ENCODE results near the gene ZNF490.

DNA sequence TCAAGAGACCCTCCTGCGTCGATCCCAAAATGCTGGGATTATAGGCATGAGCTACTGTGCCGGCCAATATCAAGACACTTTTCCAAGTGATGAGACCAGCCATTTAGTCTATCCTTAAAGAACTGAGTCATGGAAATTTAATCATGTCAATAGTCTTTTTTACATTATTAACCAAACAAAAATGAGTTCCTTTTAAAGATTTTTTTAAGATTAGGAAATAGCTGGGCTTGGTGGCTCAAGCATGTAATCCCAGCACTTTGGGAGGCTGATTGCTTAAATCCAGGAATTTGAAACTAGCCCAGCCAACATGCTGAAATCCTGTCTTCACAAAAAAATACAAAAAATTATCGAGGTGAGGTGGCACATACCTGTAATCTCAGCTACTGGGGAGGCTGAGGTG, 42.7 kb downstream of the ZNF490 start:
- TF ChIP-seq, protein P1, sequence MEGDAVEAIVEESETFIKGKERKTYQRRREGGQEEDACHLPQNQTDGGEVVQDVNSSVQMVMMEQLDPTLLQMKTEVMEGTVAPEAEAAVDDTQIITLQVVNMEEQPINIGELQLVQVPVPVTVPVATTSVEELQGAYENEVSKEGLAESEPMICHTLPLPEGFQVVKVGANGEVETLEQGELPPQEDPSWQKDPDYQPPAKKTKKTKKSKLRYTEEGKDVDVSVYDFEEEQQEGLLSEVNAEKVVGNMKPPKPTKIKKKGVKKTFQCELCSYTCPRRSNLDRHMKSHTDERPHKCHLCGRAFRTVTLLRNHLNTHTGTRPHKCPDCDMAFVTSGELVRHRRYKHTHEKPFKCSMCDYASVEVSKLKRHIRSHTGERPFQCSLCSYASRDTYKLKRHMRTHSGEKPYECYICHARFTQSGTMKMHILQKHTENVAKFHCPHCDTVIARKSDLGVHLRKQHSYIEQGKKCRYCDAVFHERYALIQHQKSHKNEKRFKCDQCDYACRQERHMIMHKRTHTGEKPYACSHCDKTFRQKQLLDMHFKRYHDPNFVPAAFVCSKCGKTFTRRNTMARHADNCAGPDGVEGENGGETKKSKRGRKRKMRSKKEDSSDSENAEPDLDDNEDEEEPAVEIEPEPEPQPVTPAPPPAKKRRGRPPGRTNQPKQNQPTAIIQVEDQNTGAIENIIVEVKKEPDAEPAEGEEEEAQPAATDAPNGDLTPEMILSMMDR (IDR thresholded peaks at IDR 0.05; ENCODE audit: low read depth, low read length, poor library complexity, severe bottlenecking) = no peak
- no peak for TF ChIP-seq EZH2phosphoT487 (IDR thresholded peaks at IDR 0.05; ENCODE audit: borderline replicate concordance, low read length)

Data from DOHH2 (cell line).